Measurements from ENCODE around the gene NOC2L.

Gene NOC2L
- long read RNA-seq, transcript NOC2L-201 (19 exons, 2,790 nt), result major isoform, 1,105 of 2,999 reads
- long read RNA-seq, partial matches to known transcripts, result 136 of 2,999 reads
- long read RNA-seq, other reads (novel, unspliced or antisense), result 1,753 of 2,999 reads

GRCh38 chr1:958823-959730 is at the start of gene NOC2L:
TSS of gene NOC2L (minus strand) at chr1:959256. CDS start at chr1:959240, 16 bp downstream.
- TF ChIP-seq, protein P1, sequence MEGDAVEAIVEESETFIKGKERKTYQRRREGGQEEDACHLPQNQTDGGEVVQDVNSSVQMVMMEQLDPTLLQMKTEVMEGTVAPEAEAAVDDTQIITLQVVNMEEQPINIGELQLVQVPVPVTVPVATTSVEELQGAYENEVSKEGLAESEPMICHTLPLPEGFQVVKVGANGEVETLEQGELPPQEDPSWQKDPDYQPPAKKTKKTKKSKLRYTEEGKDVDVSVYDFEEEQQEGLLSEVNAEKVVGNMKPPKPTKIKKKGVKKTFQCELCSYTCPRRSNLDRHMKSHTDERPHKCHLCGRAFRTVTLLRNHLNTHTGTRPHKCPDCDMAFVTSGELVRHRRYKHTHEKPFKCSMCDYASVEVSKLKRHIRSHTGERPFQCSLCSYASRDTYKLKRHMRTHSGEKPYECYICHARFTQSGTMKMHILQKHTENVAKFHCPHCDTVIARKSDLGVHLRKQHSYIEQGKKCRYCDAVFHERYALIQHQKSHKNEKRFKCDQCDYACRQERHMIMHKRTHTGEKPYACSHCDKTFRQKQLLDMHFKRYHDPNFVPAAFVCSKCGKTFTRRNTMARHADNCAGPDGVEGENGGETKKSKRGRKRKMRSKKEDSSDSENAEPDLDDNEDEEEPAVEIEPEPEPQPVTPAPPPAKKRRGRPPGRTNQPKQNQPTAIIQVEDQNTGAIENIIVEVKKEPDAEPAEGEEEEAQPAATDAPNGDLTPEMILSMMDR (IDR thresholded peaks at IDR 0.05; ENCODE audit: insufficient read depth, low read length), result no peak
- TF ChIP-seq, protein P2, sequence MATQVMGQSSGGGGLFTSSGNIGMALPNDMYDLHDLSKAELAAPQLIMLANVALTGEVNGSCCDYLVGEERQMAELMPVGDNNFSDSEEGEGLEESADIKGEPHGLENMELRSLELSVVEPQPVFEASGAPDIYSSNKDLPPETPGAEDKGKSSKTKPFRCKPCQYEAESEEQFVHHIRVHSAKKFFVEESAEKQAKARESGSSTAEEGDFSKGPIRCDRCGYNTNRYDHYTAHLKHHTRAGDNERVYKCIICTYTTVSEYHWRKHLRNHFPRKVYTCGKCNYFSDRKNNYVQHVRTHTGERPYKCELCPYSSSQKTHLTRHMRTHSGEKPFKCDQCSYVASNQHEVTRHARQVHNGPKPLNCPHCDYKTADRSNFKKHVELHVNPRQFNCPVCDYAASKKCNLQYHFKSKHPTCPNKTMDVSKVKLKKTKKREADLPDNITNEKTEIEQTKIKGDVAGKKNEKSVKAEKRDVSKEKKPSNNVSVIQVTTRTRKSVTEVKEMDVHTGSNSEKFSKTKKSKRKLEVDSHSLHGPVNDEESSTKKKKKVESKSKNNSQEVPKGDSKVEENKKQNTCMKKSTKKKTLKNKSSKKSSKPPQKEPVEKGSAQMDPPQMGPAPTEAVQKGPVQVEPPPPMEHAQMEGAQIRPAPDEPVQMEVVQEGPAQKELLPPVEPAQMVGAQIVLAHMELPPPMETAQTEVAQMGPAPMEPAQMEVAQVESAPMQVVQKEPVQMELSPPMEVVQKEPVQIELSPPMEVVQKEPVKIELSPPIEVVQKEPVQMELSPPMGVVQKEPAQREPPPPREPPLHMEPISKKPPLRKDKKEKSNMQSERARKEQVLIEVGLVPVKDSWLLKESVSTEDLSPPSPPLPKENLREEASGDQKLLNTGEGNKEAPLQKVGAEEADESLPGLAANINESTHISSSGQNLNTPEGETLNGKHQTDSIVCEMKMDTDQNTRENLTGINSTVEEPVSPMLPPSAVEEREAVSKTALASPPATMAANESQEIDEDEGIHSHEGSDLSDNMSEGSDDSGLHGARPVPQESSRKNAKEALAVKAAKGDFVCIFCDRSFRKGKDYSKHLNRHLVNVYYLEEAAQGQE (IDR thresholded peaks at IDR 0.05; ENCODE audit: insufficient replicate concordance, low read depth), result peak; percentile 46
- TF ChIP-seq SPI1 (IDR thresholded peaks at IDR 0.05; ENCODE audit: borderline replicate concordance, low read depth) (no peak), POLR2AphosphoS5 (IDR thresholded peaks at IDR 0.05; ENCODE audit: low read depth) (peak; percentile 79), GABPA (IDR thresholded peaks at IDR 0.05; ENCODE audit: low read depth) (peak; percentile 84)
- Histone ChIP-seq H3K27me3 (ENCODE audit: insufficient read depth, poor library complexity, severe bottlenecking) (no peaks in the 10 kb centered on the region), H3K27ac (replicated peaks) (peak within 1 kb of the TSS; percentile 79), H3K4me3 (replicated peaks; ENCODE audit: insufficient read depth, low read length) (peak within 1 kb of the TSS; percentile 99)
- peak; percentile 80 to 92 for DNase-seq (ENCODE audit: low read depth in 1 of 2, low spot score in 1 of 2)

GRCh38 chr1:1006305-1007159 is 47.5 kb upstream of the NOC2L start:
- TF ChIP-seq, protein P1 (IDR thresholded peaks at IDR 0.05; ENCODE audit: insufficient read depth, low read length), result no peak
- no peak for TF ChIP-seq POLR2AphosphoS5 (IDR thresholded peaks at IDR 0.05; ENCODE audit: low read depth)
- no peak for TF ChIP-seq GABPA (IDR thresholded peaks at IDR 0.05; ENCODE audit: low read depth)
- TF ChIP-seq, protein P2 (IDR thresholded peaks at IDR 0.05; ENCODE audit: insufficient replicate concordance, low read depth), result no peak
- no peak for TF ChIP-seq SPI1 (IDR thresholded peaks at IDR 0.05; ENCODE audit: borderline replicate concordance, low read depth)
- no peak overlapping the region for H3K27ac ChIP-seq (replicated peaks)
- H3K27me3 ChIP-seq (ENCODE audit: insufficient read depth, poor library complexity, severe bottlenecking), result peaks cover 21% of the 10 kb centered on the region
- no peak overlapping the region for H3K4me3 ChIP-seq (replicated peaks; ENCODE audit: insufficient read depth, low read length)
- DNase-seq (ENCODE audit: low read depth in 1 of 2, low spot score in 1 of 2), result no peak

DNA sequence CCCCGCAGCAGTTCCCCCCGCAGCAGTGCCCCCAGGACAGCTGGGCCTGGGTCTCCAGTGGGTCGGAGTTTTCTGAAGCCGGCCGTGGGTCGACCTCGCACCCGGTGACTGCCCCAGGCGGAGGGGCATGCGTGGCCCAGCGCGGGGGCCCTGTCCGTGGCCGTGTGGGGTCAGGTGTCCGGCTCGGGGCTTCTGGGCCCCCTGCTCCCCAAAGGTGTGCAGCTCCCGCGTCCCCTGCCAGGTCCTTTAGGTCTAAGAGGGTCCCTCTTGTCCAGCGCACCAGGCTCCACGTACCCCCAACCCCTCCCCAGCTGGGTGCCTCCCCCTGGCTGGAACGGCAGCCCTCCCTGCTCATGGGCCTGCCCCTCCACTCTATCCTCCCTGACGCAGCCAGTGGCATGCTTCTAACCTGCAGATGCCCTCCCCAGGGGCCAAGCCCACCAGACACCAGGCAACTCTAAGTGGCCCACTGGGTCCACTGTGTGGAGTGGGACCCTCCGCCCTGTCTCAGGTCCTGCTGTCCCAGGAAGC is 46.8 kb upstream of the NOC2L start:
- no peak for DNase-seq (ENCODE audit: low read depth in 1 of 2, low spot score in 1 of 2)
- Histone ChIP-seq H3K27ac (replicated peaks) (no peak overlapping the region), H3K4me3 (replicated peaks; ENCODE audit: insufficient read depth, low read length) (no peak overlapping the region), H3K27me3 (ENCODE audit: insufficient read depth, poor library complexity, severe bottlenecking) (peaks cover 26% of the 10 kb centered on the region)
- TF ChIP-seq, protein P2 (IDR thresholded peaks at IDR 0.05; ENCODE audit: insufficient replicate concordance, low read depth), result no peak
- TF ChIP-seq, protein P1 (IDR thresholded peaks at IDR 0.05; ENCODE audit: insufficient read depth, low read length), result no peak
- no peak for TF ChIP-seq GABPA (IDR thresholded peaks at IDR 0.05; ENCODE audit: low read depth)
- no peak for TF ChIP-seq SPI1 (IDR thresholded peaks at IDR 0.05; ENCODE audit: borderline replicate concordance, low read depth)
- no peak for TF ChIP-seq POLR2AphosphoS5 (IDR thresholded peaks at IDR 0.05; ENCODE audit: low read depth)
